ENCODE measurements around the gene CEBPZ. TPM values are rescaled to one million over a fixed set of nuclear protein-coding genes. Genes with fewer than 3 reads are reported as not detected.

The CEBPZ gene
- polyA plus RNA-seq, 4 donors = 70.3 to 95.6 (median 84.5) TPM

DNA sequence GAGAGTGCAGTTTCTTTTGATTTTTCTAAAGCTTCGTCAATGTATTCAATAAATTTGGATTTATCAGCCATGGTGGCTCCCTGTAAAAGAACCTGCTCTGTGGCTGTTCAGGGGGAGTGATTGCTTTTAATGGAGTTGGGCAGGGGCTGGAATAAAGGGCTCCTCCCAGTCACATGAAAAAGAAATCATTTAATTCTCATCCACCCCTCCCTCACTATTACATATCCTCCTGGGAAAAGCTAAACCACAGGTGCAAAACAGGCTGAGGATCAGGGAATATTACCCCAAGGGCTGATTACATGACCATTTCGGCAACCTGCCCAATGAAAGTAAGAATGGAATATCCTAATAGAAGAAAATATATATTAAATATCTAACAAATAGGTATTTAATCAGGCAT, 42.8 kb downstream of the CEBPZ start, which contains the start of gene SULT6B1:
Gene SULT6B1, minus strand, starts transcription at position 101 of the 400 bp plus-strand sequence. Its CDS starts 30 bp downstream, at position 71.
- DNase-seq (ENCODE audit: low read depth in 4 of 4, low spot score in 2 of 4) = no peak

DNA sequence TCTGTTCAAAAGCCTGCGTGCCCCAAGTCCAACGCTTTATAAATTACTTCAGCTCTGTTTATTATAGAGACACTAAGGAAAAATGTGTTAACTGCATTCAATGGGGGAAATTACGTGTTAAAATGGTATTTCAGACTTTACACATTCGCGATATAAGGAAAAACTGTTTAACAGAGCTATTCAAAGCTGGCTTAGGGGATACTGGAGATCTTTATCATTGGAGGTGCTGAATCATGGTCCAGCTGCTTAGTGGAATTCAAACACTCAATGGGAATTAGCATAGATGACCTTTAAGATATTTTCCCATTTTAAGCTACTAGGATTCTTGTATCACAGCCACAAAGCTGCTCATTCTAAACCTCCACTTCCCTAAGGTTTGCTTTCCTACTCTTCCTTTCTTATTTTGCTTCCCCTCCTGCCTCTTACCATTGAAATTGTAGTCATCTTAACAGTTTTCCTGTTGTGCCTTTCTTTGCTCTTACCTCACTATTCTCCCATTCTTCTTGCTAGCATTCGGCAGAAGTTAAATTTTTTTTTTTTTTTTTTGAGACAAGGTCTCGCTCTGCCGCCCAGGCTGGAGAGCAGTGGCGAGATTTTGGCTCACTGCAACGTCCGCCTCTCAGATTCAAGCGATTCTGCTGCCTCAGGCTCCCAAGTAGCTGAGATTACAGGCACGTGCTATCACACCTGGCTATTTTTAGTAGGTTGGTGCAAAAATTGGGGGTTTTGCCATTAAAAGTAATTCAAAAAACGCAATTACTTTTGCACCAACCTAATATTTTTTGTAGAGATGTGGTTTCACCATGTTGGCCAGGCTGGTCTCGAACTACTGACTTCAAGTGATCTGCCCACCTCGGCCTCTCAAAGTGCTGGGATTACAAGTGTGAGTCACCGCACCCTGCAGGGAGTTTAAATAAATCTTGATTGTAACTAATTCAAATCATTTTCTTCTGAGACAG, 49.4 kb downstream of the CEBPZ start:
- DNase-seq (ENCODE audit: low read depth in 4 of 4, low spot score in 2 of 4) = no peak

DNA sequence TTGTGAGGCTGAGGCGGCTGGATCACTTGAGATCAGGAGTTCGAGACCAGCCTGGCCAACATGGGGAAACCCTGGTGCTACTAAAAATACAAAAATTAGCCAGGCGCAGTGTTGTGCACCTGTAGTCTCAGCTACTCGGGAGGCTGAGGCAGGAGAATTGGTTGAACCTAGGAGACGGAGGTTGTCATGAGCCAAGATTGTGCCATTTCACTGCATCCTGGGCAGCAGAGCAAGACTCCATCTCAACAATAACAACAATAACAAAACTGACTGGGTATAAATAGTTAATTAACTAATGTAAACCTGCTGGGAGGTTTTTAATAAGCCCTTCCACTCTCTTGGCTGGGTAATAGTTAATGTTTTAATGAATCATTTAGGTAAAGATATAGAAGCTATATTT, 50.8 kb downstream of the CEBPZ start:
- no peak for DNase-seq (ENCODE audit: low read depth in 4 of 4, low spot score in 2 of 4)

DNA sequence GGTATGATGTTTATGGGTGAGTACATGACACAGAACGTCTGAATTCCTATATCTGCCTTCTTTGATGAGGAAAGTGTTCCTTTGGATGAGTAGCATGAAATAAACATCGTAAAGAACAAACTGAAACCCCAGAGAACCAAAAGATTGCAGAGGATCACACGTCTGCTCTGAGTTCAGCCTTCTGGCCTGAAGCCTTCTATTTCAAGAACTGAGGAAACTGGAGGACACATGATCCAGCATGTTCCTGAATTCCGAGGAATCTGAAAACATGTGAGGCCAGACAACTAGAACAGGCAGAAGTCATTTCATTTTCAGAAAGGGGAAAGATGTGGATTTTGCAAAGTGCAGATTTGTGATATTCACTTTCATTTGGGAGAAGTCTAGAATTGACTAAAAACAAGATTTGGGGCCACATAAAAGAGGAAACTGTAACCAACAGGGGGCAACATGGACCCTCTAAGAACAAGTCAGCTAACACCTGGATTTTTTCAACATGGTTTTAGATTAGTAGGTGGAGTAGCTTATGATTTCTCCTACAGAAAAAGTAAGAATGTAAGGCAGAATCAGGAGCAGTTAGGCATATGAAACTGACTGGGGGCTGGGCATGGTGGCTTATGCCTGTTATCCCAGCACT, 51.3 kb downstream of the CEBPZ start:
- no peak for DNase-seq (ENCODE audit: low read depth in 4 of 4, low spot score in 2 of 4)

DNA sequence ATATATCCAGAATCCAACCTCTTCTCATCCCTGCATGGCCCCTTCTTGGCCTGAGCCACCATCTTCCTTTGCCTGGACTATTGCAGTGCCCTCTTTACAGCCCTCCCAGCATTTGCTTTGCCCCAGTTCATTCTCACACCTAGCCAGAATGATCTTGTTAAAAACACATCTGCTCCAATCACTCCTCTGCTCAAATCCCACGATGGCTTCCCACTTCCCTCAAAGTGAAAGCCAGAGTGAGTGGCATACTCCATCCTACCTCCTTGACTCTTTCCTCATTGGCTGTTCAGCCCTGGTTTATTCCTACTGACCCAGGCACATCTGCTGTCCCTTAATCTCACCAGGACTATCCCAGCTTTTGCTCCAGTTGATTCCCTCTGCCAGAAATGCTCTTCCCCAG, 57.7 kb downstream of the CEBPZ start:
- DNase-seq (ENCODE audit: low read depth in 4 of 4, low spot score in 2 of 4) = no peak

DNA sequence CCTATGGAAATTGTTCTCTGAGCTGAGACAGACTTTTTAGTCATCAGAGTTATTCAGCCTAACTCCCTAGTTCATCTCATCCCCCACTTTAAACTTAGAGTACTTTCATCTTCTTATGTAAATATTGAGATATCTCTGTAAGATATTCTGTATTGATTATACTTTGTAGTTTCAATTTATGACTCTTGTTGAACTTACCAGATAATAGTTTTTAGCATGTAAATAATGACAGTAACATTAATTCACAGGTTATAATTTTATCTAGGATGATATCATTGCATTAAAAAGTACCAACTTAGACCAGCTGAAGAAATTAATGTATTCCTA, 59.8 kb downstream of the CEBPZ start:
- DNase-seq (ENCODE audit: low read depth in 4 of 4, low spot score in 2 of 4) = no peak

DNA sequence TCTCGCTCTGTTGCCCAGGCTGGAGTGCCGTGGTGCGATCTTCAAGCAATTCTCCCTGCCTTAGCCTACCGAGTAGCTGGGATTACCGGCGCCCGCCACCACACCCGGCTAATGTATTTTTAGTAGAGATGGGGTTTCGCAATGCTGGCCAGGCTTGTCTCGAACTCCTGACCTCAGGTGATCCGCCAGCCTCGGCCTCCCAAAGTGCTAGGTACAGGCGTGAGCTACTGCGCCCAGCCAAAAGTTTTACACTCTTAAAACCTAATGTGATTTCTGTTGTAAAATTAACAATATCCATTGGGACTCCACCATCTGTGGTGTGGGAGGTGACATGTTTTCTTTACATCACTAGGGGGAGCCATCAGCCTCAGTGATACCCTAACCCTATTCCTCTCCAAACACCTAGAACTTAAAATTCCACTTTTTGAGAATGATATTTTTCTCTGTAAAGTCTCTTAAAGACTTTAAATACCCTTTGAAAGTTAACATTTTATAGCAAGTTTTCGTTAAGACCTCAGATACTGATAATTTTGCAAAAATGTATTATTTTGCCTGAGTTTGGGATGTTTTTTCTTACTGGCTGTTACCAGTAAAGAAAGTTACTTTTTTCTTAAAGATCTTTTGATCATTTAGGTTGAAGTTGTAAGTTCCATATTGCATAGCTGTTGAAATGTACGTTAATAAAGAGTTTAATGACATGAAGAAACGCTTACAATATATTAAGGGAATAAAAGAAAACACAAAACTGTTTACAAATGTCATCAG, 63.0 kb downstream of the CEBPZ start:
- peak in 2 of 4 donors; percentile 3 to 13 for DNase-seq (ENCODE audit: low read depth in 4 of 4, low spot score in 2 of 4)

DNA sequence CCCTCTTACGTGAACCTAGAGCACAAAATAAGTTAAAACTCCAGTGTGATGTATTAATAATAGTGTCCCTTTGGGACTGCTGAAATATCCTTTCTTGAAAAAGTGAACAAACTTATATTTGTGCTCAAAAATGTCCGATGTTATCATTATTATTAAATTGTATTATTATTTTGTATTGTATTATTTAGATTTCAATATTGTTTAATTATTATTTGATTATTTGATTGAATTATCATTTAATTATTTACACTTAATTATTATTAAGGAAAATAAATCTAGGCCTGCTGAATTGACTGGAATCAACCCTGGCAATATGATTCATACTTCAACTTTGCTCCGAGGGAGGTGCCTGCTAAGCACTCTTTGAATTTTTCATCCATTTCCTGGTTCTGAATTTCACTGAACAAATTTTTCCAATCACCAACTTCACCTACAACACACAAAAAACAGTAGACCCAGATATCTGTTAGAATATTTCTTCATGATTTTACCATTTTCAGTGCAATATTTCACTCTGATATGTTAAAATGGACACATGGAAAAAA, 63.7 kb downstream of the CEBPZ start:
- DNase-seq (ENCODE audit: low read depth in 4 of 4, low spot score in 2 of 4) = no peak

DNA sequence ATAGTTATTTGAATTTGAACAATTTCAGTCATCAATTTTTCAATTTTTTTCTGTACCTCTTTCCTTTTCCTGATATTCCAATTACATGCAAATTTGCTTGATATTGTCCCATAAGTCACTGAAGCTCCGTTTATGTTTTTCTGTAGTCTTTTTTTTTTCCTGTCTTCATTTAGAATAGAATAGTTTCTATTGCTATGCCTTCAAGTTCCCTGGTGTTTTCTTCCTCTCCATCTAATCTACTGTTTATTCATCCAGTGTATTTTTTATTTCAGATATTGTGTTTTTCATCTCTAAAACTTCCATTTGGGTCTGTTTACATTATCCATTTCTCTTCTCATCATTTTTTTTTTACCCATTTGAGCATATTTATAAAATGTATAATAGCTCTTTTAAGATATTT, 66.6 kb downstream of the CEBPZ start:
- no peak for DNase-seq (ENCODE audit: low read depth in 4 of 4, low spot score in 2 of 4)

DNA sequence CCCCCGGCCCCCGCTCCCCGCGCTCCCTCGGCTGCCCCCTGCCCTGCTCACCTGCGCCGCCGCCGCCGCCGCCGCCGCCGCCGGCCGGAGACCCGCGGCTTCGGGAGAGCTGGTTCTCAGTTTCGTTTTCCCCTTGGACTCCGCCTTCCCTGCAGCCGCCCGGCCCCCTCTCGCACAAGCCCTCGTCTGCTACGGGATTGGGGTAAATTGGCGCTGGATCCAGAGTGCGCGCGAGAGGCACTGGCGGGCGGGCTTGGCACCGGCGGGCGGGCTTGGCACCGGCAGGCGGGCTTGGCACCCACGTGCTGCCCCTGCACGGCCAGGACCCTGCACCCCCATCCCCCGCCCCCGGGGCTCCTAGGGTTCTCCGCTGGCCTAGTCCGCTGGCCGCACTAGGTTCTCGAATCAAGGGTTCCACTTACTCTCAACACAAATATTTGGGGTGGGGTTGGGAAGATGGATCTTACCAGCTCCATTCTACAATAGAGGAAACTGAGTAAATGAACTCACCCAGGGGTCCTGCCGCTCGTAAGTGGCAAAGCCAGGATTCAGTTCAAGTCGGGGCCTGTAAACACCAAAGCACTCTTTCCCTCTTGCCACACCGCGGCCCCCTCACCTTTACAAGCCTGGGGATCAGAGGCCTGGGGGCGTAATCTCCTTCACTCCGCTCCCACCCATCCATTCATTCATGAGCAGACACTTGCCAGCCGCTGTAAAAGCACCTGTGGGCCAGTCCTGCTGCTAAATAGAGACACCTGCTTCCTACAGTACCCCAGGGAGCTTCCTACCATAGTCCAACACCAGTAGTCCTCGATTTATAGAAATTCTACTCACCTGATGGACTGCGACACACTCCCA, 74.3 kb downstream of the CEBPZ start, which contains the start of gene EIF2AK2:
Gene EIF2AK2, minus strand, starts transcription at position 124 of the 858 bp plus-strand sequence. CDS start 9,174 bp downstream, outside the sequence.
- peak; percentile 21 to 68 (median 56) for DNase-seq (ENCODE audit: low read depth in 4 of 4, low spot score in 2 of 4)

DNA sequence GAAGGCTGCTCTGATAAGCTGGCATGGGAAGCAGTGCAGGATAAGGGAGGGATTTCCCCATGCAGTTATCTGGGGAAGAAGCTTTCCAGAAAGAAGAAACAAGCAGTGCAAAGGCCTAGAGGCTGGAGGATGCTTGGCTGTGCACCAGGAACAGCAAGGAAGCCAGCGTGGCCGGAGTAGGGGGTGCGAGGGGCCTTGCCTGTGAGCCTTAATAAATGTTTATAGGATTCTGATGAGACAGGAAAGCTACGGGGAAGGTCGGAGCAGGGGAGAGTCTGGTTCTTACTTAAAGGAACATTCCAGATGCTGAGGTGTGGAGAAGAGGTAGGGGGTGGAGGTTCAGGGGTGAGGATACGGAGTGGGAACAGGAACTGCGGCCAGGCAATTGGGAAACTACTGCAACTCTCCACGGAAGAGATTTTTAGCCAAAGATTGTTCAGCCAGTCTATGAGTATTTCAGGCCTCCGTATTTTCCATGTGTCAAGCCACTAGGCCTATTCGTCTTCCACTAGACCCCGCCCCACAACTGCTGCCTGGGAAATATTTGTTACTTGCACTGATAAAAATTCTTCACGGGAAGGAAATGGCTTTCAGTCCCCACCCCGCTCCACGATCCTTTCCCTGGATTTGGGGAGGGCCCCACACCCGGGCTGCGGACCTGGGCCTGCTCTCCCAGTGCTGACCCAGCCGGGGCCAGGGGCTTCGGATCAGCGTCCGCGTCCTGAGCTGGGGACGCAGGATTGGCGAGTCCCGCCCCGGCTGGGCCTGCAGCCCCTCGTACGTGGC, 75.1 kb downstream of the CEBPZ start:
- DNase-seq (ENCODE audit: low read depth in 4 of 4, low spot score in 2 of 4) = peak; percentile 41 to 75 (median 66)

DNA sequence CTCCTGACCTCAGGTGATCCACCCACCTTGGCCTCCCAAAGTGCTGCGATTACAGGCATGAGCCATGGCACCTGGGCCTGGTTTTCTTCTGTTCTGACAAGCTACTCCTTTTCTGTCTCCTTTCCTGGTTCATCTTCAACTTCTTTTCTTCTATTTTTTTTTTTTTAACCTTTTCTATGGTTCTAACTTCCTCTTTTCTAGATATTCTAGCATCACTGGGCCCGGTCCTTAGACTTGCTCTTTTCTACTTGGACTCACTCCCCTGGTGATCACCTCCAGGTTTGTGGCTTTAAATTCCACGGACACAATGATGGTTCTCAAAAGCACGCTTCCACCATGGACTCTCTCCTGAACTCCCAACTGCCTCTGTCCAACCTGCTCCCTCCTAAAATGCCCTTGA, 76.6 kb downstream of the CEBPZ start:
- no peak for DNase-seq (ENCODE audit: low read depth in 4 of 4, low spot score in 2 of 4)

DNA sequence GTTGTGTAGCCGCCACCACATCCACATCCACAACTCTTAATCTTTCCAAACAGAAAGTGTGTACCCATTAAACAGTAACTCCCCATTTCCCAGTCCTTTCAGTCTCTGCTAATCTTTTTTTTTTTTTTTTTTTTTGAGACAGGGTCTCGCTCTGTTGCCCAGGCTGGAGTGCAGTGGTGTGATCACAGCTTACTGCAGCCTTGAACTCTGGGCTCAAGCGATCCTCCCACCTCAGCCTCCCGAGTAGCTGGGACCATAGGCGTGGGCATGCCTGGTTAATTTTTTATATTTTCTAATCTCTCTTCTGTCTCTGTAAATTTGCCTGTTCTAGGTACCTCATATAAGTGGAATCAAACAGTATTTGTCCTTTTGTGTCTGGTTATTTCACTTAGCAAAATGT, 78.2 kb downstream of the CEBPZ start:
- no peak for DNase-seq (ENCODE audit: low read depth in 4 of 4, low spot score in 2 of 4)

Other genes with a start within 250 kb of the CEBPZ start
- 10 to 100 TPM; 18.3 to 25.9 (median 22.9) TPM for gene HEATR5B, start 147.2 kb downstream of the CEBPZ start, polyA plus RNA-seq (ENCODE audit: insufficient read length in 4 of 4)
- 10 to 100 TPM in 2 of 4 donors, 1 to 10 TPM in 2; 8.7 to 11.2 (median 10.3) TPM for gene GPATCH11, start 147.1 kb downstream of the CEBPZ start, polyA plus RNA-seq (ENCODE audit: insufficient read length in 4 of 4)
- gene EIF2AK2, start 74.6 kb downstream of the CEBPZ start, polyA plus RNA-seq (ENCODE audit: insufficient read length in 4 of 4) = 10 to 100 TPM; 31.1 to 38.9 (median 32.9) TPM
- gene SULT6B1, start 42.9 kb downstream of the CEBPZ start, polyA plus RNA-seq (ENCODE audit: insufficient read length in 4 of 4) = not detected
- 10 to 100 TPM; 47.7 to 65.8 (median 57.8) TPM for gene CEBPZOS, start 35.1 kb downstream of the CEBPZ start, polyA plus RNA-seq (ENCODE audit: insufficient read length in 4 of 4)
- gene NDUFAF7, start 62 bp upstream of the CEBPZ start, polyA plus RNA-seq (ENCODE audit: insufficient read length in 4 of 4) = 10 to 100 TPM; 15.6 to 32.5 (median 29.5) TPM
- gene PRKD3, start 93.2 kb upstream of the CEBPZ start, polyA plus RNA-seq (ENCODE audit: insufficient read length in 4 of 4) = 10 to 100 TPM; 43.9 to 54.9 (median 50.4) TPM
- 10 to 100 TPM; 11.5 to 15.1 (median 14.0) TPM for gene QPCT, start 113.0 kb upstream of the CEBPZ start, polyA plus RNA-seq (ENCODE audit: insufficient read length in 4 of 4)